HG03103 (cell line): ENCODE data around the gene BEX5.
"Not testable (repeated sequence)": the region's sequence is repeated elsewhere in the genome, so short reads cannot be mapped to it uniquely, and the experiment has no call there.

Source experiments
- ATAC-seq: cut with Tn5 transposase; IDR thresholded peaks from one replicate; pipeline ENCODE4 v1.9.1; 2021; ENCODE audit warnings: low read depth; ENCODE audit not compliant: unreplicated experiment

BEX5 gene

DNA sequence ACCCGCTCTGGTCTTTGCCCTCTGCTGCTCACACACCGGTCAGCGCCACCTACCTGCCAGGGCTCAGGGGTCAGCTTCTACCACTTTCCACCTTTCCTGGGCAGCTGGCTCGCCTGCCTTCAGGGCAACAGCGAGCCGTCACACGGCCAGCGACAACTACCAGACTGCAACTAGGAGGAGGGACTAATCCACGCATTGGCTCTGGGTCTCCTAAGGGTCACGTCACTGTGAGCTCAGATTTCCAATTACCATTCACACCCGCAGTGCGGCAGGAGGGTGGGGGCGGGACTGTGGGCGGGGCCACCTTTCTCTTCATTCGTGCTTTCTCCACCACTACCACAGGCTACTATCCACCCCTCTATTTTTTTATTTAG is at the start of gene BEX5:
Gene BEX5, minus strand, starts transcription at position 172 of the 374 bp plus-strand sequence. CDS start 1,712 bp downstream, outside the sequence.
- peak; percentile 92 for ATAC-seq

DNA sequence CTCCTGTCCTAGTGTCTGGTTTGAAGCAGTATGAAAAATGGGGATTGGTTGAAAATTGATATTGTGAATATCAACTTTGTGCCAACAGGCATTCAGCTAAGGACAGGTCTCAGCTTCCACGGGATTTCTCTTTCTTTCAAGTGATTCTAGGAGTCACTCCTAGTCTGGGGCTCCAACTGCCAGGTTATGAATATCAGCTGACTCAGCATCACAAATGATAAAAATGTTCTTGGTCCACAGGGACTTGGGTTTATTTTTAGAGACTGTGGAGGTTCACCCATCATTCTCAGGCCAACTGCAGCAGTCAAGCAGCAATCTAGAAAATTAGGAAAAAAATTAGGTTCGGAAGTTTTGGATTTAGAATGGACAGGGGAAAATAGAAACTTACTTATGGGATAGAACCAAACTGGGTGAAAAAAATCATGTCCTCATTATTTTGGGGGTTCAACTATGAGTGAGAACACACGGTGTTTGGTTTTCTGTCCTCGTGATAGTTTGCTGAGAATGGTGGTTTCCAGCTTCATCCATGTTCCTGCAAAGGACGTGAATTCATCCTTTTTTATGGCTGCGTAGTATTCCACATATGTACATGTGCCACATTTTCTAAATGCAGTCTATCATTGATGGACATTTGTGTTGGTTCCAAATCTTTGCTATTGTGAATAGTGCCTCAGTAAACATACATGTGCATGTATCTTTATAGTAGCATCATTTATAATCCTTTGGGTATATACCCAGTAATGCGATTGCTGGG is 30.4 kb upstream of the BEX5 start:
- ATAC-seq = no peak

DNA sequence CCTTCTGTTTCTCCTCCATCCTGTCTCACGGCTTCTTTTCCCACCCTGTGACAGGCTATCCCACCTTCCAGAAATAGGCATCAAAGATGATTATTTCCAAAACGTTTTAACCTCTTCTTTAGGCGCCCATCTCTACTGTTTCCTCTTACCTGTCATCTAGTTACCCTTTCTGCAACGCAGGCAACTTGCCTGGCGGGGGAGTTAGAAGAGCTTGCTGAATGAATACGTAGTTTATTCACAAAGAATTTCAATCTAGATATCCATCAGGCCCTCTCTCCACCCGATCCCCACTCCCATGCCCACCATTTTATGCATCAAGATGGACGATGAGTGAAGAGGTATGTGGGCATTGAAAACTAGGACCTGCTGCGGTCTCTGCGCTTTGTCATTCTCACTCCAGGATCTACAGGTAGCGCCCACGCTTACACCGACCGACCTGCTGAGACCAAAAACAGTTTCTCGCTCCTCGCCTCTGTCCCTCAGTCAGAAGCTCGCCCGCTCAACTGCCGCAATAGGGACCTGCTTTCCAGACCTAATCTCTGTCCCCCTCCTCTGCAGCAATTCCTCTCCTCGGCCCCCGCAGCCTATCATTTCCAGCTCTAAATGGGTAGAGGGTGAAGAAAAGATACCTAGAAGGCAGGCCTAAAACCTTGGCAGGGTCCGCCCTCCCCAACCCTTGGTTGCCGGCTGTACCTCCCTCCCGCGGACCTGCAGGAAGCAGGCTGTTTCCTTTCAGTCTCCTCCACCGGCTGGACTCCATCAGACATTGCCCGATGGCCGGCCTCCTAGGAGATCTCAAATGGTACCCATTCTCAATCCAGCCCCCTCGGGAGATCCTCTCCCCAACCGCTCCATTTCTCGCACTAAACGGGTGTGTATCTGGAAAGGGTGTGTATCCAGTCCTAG is 624 bp downstream of the BEX5 start:
- ATAC-seq = peak; percentile 30

DNA sequence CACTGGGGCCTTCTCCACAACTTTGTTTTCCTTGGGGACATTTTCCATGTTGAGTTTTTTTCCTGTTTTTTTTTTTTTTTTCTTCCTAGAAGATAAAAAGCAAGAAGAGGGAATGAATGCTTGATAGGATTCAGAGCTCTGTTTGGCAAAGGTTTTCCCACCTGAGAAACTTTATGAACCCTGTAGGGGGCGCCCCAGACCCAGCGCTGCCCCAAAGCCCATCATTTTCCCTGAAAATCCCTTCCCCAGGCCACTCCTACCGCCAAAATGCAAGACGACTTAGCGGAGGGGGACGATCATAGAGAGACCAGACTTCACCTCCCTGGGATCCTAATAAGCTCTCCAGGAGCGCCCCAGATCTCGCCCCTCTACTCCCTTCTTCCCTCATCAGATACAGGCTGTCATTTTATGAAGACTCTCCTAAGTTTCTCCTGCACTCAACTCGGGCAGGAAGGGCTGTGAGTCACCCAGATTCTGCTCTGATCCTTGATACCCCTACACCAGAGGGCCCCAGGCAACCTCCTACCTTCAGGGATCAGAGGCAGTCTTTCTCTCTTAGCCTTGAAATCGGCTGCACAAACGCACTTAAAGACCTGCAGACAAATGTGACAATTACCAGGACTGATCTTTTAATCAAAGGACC is 1.4 kb downstream of the BEX5 start:
- no peak for ATAC-seq

DNA sequence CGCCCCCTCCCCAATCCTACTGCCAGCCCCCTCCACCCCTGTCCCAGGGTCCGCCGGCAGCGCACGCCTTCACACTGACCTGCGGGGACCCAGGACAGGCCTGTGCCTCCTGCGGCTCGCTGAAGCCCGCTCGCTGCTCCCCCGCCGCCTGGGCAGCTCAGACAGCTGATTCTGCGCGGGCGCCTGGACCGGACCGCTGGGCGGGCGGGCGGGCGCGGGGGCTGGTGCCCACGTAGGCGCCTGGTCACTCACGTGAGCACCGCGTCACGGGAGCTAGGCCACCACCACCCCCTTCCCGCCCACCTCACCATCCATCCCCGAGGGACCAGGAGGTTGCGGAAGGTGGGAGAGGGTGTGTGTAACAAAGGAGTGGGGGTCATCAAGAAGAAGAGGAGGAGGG is 13.5 kb downstream of the BEX5 start, which contains the start of gene TCEAL6:
Gene TCEAL6, minus strand, starts transcription at position 208 of the 400 bp plus-strand sequence.
- ATAC-seq = not testable (repeated sequence)

DNA sequence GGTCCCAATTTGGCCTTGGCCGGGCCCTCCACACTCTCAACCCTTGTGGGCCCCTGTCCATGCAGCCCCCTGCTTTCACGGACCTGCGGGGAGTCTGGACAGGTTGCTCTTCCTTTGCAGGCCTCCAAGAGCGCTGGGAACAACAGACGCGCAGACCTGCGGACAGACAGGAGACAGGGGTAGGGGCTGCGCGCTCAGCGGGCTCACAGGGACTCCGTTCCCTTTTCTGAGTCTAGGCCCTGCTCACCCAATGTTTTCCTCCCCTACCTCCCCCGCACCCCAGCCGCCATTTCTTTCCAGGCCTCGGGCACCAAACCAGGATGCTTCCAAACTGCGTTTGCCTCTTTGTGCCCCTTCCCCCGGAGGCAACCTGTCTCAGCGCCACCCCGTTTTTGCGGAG is 14.1 kb downstream of the BEX5 start:
- ATAC-seq = not testable (repeated sequence)

DNA sequence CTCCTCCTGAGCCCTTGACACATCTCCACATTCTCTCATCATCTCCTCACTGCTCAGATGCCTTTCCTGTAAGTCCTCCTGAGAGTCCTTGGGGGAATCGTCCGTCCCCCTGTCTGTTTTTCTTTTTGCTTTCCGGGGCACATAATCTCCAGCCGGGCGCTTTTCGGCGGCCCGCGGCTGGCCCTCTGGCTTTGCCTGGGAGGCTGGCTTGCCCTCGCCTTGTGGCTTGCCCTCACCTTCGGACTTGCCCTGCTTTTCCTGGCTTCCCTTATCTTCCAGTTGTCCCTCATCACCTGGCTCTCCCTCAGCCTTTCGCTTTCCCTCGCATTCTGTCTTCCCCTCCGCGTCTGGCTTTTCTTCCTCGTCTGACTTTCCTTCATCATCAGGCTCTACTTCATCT is 14.9 kb downstream of the BEX5 start:
- not testable (repeated sequence) for ATAC-seq

DNA sequence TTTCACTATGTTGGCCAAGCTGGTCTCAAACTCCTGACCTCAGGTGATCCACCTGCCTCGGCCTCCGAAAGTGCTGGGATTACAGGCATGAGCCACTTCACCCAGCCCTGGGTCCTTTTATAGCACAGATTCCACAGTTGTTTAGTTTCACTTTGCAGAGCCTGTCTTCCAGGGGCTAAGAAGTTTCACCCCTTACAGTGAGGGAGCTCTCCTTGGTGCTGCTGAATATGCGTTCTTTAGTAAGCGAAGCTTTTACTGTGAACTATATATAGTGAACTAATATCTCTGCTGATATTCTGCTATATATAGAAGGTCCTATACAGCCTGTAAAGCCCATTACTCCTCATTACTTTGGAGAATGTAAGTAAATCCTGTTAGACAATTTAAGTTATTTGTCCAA is 17.7 kb downstream of the BEX5 start:
- ATAC-seq = no peak

DNA sequence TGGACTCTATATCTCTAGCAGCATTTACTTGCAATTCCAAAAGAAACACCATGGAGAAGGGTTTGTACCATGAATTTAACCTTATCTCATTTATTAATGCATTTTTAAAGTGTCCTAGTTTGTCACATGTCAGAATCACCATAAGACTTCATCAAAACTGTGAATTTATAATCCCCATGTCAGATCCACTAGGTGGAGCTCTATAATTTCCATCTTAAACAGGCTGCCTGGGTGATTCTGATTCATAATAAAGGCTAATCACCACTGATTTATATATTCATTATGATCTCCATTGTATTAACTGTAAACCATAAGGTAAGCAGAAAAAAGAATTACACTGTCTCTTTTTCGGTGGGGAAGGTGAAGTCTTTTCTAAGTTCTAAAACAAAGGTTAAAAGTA is 26.3 kb downstream of the BEX5 start:
- ATAC-seq = no peak

DNA sequence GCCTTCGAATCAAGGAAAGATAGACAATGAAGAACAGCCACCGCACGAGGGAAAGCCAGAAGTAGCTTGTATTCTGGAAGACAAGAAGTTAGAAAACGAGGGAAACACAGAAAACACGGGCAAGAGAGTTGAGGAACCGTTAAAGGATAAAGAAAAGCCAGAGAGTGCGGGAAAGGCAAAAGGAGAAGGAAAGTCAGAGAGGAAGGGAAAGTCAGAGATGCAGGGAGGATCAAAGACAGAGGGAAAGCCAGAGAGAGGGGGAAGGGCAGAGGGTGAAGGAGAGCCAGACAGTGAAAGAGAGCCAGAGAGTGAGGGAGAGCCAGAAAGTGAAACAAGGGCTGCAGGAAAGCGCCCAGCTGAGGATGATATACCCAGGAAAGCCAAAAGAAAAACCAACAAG is 28.9 kb downstream of the BEX5 start:
- ATAC-seq = no peak

DNA sequence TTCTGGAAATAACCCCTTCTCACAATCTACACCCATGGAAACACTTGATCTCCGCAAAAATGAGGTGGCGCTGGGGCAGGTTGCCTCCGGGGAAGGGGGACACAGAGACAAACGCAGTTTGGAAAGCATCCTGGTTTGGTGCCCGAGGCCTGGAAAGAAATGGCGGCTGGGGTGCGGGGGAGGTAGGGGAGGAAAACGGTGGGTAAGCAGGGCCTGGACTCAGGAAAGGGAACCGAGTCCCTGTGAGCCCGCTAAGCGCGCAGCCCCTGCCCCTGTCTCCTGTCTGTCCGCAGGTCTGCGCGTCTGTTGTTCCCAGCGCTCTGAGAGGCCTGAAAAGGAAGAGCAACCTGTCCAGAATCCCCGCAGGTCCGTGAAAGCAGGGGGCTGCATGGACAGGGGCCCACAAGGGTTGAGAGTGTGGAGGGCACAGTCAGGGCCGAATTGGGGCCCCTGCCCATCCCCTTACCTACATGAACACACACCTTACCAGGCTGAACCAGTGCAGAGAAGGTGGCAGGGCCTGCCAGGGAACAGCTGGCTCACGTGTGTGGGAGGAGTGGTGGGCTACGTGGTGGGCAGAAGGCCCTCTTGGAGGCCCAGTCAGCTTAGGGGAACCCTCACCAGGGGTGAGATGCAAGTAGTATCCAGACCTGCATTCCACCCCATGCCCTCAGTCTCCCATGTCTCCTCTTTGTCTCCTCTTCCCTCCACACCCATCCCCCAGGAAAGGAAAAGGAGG is 29.5 kb downstream of the BEX5 start:
- ATAC-seq = not testable (repeated sequence)

DNA sequence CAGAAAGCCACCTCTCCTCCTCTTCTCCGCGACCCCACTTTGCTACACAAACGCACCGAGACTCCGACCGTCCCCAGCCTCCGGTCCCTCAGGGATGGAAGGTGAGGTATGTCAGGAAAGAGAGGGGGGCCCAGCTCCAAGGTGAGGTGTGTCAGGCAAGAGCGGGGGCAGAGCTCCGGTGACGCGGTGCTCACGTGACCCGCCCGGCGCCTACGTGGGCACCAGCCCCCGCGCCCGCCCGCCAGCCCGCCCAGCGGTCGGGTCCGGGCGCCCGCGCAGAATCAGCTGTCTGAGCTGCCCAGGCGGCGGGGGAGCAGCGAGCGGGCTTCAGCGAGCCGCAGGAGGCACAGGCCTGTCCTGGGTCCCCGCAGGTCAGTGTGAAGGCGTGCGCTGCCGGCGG is 30.3 kb downstream of the BEX5 start, which contains the start of gene TCEAL2:
Gene TCEAL2, plus strand, starts transcription at position 244 of the 400 bp plus-strand sequence. CDS start 1,152 bp downstream, outside the sequence.
- not testable (repeated sequence) for ATAC-seq

DNA sequence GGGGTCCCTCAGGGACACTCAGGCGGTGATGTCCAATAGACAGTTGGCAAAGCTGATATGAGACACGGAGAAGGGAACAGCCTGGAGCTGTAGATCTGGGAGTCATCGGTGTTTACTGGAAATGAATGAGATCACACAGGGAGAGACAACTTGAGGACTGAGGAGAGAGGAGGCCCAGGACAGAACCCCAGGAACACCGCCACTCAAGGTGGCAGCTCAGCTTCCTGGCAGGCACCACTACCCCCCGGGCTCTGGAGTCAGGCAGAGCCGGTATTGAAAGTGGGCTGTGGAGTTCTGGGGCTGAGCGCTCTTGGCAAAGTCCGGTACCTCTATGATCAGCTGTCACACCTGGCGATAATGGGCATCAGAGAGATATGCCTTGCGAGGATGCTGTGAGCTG is 30.8 kb downstream of the BEX5 start:
- not testable (repeated sequence) for ATAC-seq

DNA sequence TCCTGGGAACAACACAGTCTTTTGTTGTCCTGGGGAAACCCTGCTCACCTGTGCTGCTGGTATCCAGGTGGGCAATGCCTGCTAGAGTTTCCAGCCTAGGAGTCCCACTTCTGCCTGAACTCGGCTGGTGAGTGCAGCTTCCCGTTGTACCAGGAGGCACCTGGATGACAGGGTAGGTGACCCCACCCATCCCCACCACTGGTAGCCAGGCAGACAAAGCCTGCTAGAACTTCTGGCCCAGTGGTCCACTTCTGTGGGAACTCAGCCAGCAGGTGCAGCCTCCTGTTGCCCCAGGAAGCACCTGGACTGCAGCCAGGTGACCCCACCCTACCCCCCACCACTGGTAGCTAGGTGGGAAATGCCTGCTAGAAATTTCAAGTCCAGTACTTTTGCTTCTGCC is 40.0 kb downstream of the BEX5 start:
- no peak for ATAC-seq

DNA sequence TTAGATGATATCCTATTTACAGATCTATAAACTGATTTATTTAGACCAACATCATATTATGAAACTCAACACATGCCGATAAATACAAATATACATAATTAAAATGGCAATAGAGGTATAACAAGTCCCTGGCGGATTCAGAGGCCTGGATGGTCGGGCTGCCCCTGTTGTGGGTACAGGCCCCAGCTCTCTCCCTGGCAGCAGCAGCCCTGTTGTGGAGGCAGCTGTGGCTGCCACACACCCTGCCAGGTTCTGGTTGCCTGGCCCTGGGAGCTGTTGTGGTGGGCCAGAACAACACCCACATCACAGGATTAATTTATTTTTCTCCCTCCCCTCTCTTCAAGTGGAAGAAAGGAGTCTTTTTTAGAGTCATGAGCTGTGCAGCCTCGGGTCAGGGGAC is 42.4 kb downstream of the BEX5 start:
- no peak for ATAC-seq
